ENCODE measurements around the gene TMEM138. TPM values are rescaled to one million over a fixed set of nuclear protein-coding genes. Genes with fewer than 3 reads are reported as not detected.
"Not testable (repeated sequence)": the region's sequence is repeated elsewhere in the genome, so short reads cannot be mapped to it uniquely, and the experiment has no call there.

Gene TMEM138
- total and polyA plus RNA-seq, 4 donors = 24.6 to 64.4 (median 49.6) TPM

GRCh38 chr11:61377461-61378160, 15.4 kb downstream of the TMEM138 start:
- no peaks in the 10 kb centered on the region for H3K9me3 ChIP-seq (ENCODE audit: control insufficient read depth in 4 of 4, insufficient read depth in 3 of 4, low read length in 3 of 4)
- DNase-seq (no peak), ATAC-seq (ENCODE audit: insufficient read depth, low FRiP score) (no peak)
- no peaks in the 10 kb centered on the region for H3K27me3 ChIP-seq (ENCODE audit: control insufficient read depth in 3 of 3, insufficient read depth in 3 of 3, low read length in 2 of 3)
- no peak overlapping the region for H3K4me3 ChIP-seq
- no peak for TF ChIP-seq CTCF (IDR thresholded peaks at IDR 0.05; ENCODE audit: control extremely low read depth, extremely low read depth)
- 92 to 97% methylated on average over 6 of the region's 6 CpGs for WGBS, 2 donors
- no peak overlapping the region for H3K27ac ChIP-seq (ENCODE audit: low read depth in 1 of 2, low read length in 1 of 2)
- H3K9ac ChIP-seq (ENCODE audit: insufficient read depth in 1 of 2, low read length in 2 of 2) = no peak overlapping the region
- H3K36me3 ChIP-seq (ENCODE audit: control insufficient read depth in 4 of 4, insufficient read depth in 4 of 4, low read length in 4 of 4) = peaks cover 0 to 7% (median under 1%) of the 10 kb centered on the region in 4 donors
- no peaks in the 10 kb centered on the region for H3K4me1 ChIP-seq (ENCODE audit: control insufficient read depth in 5 of 5, insufficient read depth in 5 of 5, low read length in 5 of 5)

- H3K27ac ChIP-seq (ENCODE audit: low read depth in 1 of 2, low read length in 1 of 2) = no peak overlapping the region
- no peak overlapping the region for H3K9ac ChIP-seq (ENCODE audit: insufficient read depth in 1 of 2, low read length in 2 of 2)
Measured at GRCh38 chr11:61378713-61379313, 16.6 kb downstream of the TMEM138 start.

GRCh38 chr11:61380884-61381283, 18.7 kb downstream of the TMEM138 start:
- no peak for TF ChIP-seq CTCF (IDR thresholded peaks at IDR 0.05; ENCODE audit: control extremely low read depth, extremely low read depth)
- 90 to 95% methylated on average over 9 of the region's 9 CpGs for WGBS, 2 donors
- Histone ChIP-seq H3K36me3 (ENCODE audit: control insufficient read depth in 4 of 4, insufficient read depth in 4 of 4, low read length in 4 of 4) (no peaks in the 10 kb centered on the region), H3K4me1 (ENCODE audit: control insufficient read depth in 5 of 5, insufficient read depth in 5 of 5, low read length in 5 of 5) (no peaks in the 10 kb centered on the region), H3K9ac (ENCODE audit: insufficient read depth in 1 of 2, low read length in 2 of 2) (no peak overlapping the region), H3K27ac (ENCODE audit: low read depth in 1 of 2, low read length in 1 of 2) (no peak overlapping the region), H3K9me3 (ENCODE audit: control insufficient read depth in 4 of 4, insufficient read depth in 3 of 4, low read length in 3 of 4) (no peaks in the 10 kb centered on the region), H3K4me3 (no peak overlapping the region), H3K27me3 (ENCODE audit: control insufficient read depth in 3 of 3, insufficient read depth in 3 of 3, low read length in 2 of 3) (no peaks in the 10 kb centered on the region)
- DNase-seq (no peak), ATAC-seq (ENCODE audit: insufficient read depth, low FRiP score) (no peak)

More at GRCh38 chr11:61378713-61379313, 16.6 kb downstream of the TMEM138 start:
- 79 to 80% methylated on average over 5 of the region's 5 CpGs for WGBS, 2 donors
- ATAC-seq (ENCODE audit: insufficient read depth, low FRiP score) (peak; percentile 62), DNase-seq (no peak)
- Histone ChIP-seq H3K4me1 (ENCODE audit: control insufficient read depth in 5 of 5, insufficient read depth in 5 of 5, low read length in 5 of 5) (no peaks in the 10 kb centered on the region), H3K36me3 (ENCODE audit: control insufficient read depth in 4 of 4, insufficient read depth in 4 of 4, low read length in 4 of 4) (peaks cover 0 to 5% (median under 1%) of the 10 kb centered on the region in 4 donors), H3K9me3 (ENCODE audit: control insufficient read depth in 4 of 4, insufficient read depth in 3 of 4, low read length in 3 of 4) (no peaks in the 10 kb centered on the region), H3K4me3 (no peak overlapping the region), H3K27me3 (ENCODE audit: control insufficient read depth in 3 of 3, insufficient read depth in 3 of 3, low read length in 2 of 3) (no peaks in the 10 kb centered on the region)
- TF ChIP-seq CTCF (IDR thresholded peaks at IDR 0.05; ENCODE audit: control extremely low read depth, extremely low read depth) = no peak

GRCh38 chr11:61383859-61384258, 21.7 kb downstream of the TMEM138 start:
- 95 to 98% methylated on average over 5 of the region's 5 CpGs for WGBS, 2 donors
- H3K9ac ChIP-seq (ENCODE audit: insufficient read depth in 1 of 2, low read length in 2 of 2); H3K4me3 ChIP-seq; ATAC-seq (ENCODE audit: insufficient read depth, low FRiP score); H3K4me1 ChIP-seq (ENCODE audit: control insufficient read depth in 5 of 5, insufficient read depth in 5 of 5, low read length in 5 of 5); H3K27ac ChIP-seq (ENCODE audit: low read depth in 1 of 2, low read length in 1 of 2); H3K36me3 ChIP-seq (ENCODE audit: control insufficient read depth in 4 of 4, insufficient read depth in 4 of 4, low read length in 4 of 4); H3K9me3 ChIP-seq (ENCODE audit: control insufficient read depth in 4 of 4, insufficient read depth in 3 of 4, low read length in 3 of 4); H3K27me3 ChIP-seq (ENCODE audit: control insufficient read depth in 3 of 3, insufficient read depth in 3 of 3, low read length in 2 of 3); DNase-seq: not testable (repeated sequence)
